IMR-90 (cell line): ENCODE results near the gene CHST1. TPM values are rescaled to one million over a fixed set of nuclear protein-coding genes. Genes with fewer than 3 reads are reported as not detected.

Experiments
- ATAC-seq: fragments of 200-7000 bp; cut with Tn5 transposase; 2 replicates; pipeline ENCODE4 v1.9.1; 2020; ENCODE audit warnings: low read depth, mild to moderate bottlenecking, moderate library complexity
- BruUV-seq: library from RNA; stranded (reverse); fragments of 400-500 nt; replicated peaks from 2 replicates; lab custom pipeline; 2021; lab: Mats Ljungman, UMichigan
- CTCF ChIA-PET: fragments of 300-600 bp; formaldehyde crosslinking; extraction: SDS; loops from one replicate; lab custom pipeline; 2021; ENCODE audit warnings: antibody characterized with exemption; lab: Yijun Ruan, JAX
- POLR2A ChIA-PET: fragments of 300-600 bp; sonication (Branson Sonifier 250); formaldehyde crosslinking; loops from one replicate; lab custom pipeline; 2022; ENCODE audit warnings: antibody characterized with exemption; ENCODE audit not compliant: unreplicated experiment; lab: Charles Lee
- DNase-seq: peaks from one replicate; pipeline ENCODE4 v3.0.0; 2013
- H2AFZ ChIP-seq: replicated peaks from 2 replicates; pipeline ENCODE3; 2013; ENCODE audit warnings: low read length, mild to moderate bottlenecking; ENCODE audit not compliant: poor library complexity
- H2AK5ac ChIP-seq: 2 replicates; pipeline ENCODE4 v1.6.1; 2013; ENCODE audit warnings: low read depth, low read length, inconsistent platforms
- H2AK9ac ChIP-seq: replicated peaks from 2 replicates; pipeline ENCODE3; 2013; ENCODE audit warnings: mild to moderate bottlenecking, low read depth, low read length, moderate library complexity; ENCODE audit not compliant: poor library complexity
- H2BK120ac ChIP-seq: 2 replicates; pipeline ENCODE4 v1.6.1; 2013; ENCODE audit warnings: low read depth, low read length, inconsistent platforms
- H2BK15ac ChIP-seq: 3 replicates; pipeline ENCODE4 v1.6.1; 2013; ENCODE audit warnings: low read depth, low read length, inconsistent platforms
- H2BK20ac ChIP-seq: 2 replicates; pipeline ENCODE4 v1.6.1; 2013; ENCODE audit warnings: low read depth, mild to moderate bottlenecking, inconsistent platforms, low read length, moderate library complexity
- H2BK5ac ChIP-seq: 2 replicates; pipeline ENCODE4 v1.6.1; 2013; ENCODE audit warnings: mild to moderate bottlenecking, low read depth, low read length, inconsistent platforms; ENCODE audit not compliant: poor library complexity, severe bottlenecking
- H3K14ac ChIP-seq: replicated peaks from 2 replicates; pipeline ENCODE4 v1.6.1; 2013; ENCODE audit warnings: low read depth, low read length, inconsistent platforms
- H3K18ac ChIP-seq: 2 replicates; pipeline ENCODE4 v1.6.1; 2013; ENCODE audit warnings: low read depth, low read length, control low read depth
- H3K23ac ChIP-seq: 2 replicates; pipeline ENCODE4 v1.6.1; 2013; ENCODE audit warnings: low read depth, low read length, inconsistent platforms
- H3K27ac ChIP-seq: 2 replicates; pipeline ENCODE4 v1.5.1; 2013; ENCODE audit warnings: mild to moderate bottlenecking, control low read depth, low read length; ENCODE audit not compliant: insufficient read depth
- H3K27me3 ChIP-seq: 2 replicates; pipeline ENCODE4 v1.6.1; 2013; ENCODE audit warnings: low read length; ENCODE audit not compliant: control insufficient read depth, insufficient read depth
- H3K36me3 ChIP-seq: 2 replicates; pipeline ENCODE4 v1.6.1; 2013; ENCODE audit warnings: low read length, mixed read lengths; ENCODE audit not compliant: control insufficient read depth, insufficient read depth
- H3K4ac ChIP-seq: 2 replicates; pipeline ENCODE4 v1.6.1; 2013; ENCODE audit warnings: low read depth, low read length, inconsistent platforms
- H3K4me1 ChIP-seq: 2 replicates; pipeline ENCODE4 v1.6.1; 2013; ENCODE audit warnings: low read length, mixed read lengths; ENCODE audit not compliant: control insufficient read depth, insufficient read depth
- H3K4me2 ChIP-seq: 2 replicates; pipeline ENCODE4 v1.6.1; 2013; ENCODE audit warnings: low read depth, mild to moderate bottlenecking, control low read depth, low read length, moderate library complexity
- H3K4me3 ChIP-seq: 2 replicates; pipeline ENCODE4 v1.5.1; 2013; ENCODE audit warnings: low read depth, mild to moderate bottlenecking, control low read depth, low read length, moderate library complexity; ENCODE audit not compliant: insufficient read depth
- H3K56ac ChIP-seq: 2 replicates; pipeline ENCODE4 v1.6.1; 2013; ENCODE audit warnings: low read length, inconsistent platforms; ENCODE audit not compliant: insufficient read depth; ENCODE audit errors: extremely low read depth
- H3K79me1 ChIP-seq, 2 experiments: 2 replicates each; pipeline ENCODE4 v1.6.1; 2013; ENCODE audit warnings: low read length in 2 of 2, inconsistent platforms in 1 of 2, low read depth in 1 of 2
- H3K9ac ChIP-seq: 2 replicates; pipeline ENCODE4 v1.6.1; 2013; ENCODE audit warnings: low read depth, low read length, control low read depth
- H3K9me1 ChIP-seq: 2 replicates; pipeline ENCODE4 v1.6.1; 2013; ENCODE audit warnings: low read length, inconsistent platforms; ENCODE audit not compliant: insufficient read depth
- H3K9me3 ChIP-seq: 2 replicates; pipeline ENCODE4 v1.6.1; 2013; ENCODE audit warnings: low read length; ENCODE audit not compliant: control insufficient read depth, insufficient read depth
- H4K20me1 ChIP-seq: 2 replicates; pipeline ENCODE4 v1.6.1; 2013; ENCODE audit warnings: low read length, inconsistent platforms; ENCODE audit not compliant: insufficient read depth
- H4K5ac ChIP-seq: 2 replicates; pipeline ENCODE4 v1.6.1; 2013; ENCODE audit warnings: mild to moderate bottlenecking, low read depth, low read length, control low read depth
- H4K8ac ChIP-seq, 2 experiments: 2 replicates each; pipeline ENCODE4 v1.6.1; 2013; ENCODE audit warnings: low read depth in 2 of 2, low read length in 2 of 2, control low read depth in 1 of 2, inconsistent platforms in 1 of 2
- H4K91ac ChIP-seq: 2 replicates; pipeline ENCODE4 v1.6.1; 2013; ENCODE audit warnings: low read depth, low read length, inconsistent platforms; ENCODE audit not compliant: insufficient read depth
- ELK1 ChIP-seq: fragments of 150-350 bp; IDR thresholded peaks from 2 replicates; pipeline ENCODE4 v1.6.1; 2016; ENCODE audit warnings: low read depth, mild to moderate bottlenecking, low read length, moderate library complexity, borderline replicate concordance
- FOS ChIP-seq: fragments of 150-350 bp; IDR thresholded peaks from 2 replicates; pipeline ENCODE4 v1.6.1; 2016; ENCODE audit warnings: low read depth, low read length
- POLR2A ChIP-seq: IDR thresholded peaks from 2 replicates; pipeline ENCODE4 v1.6.1; 2012; ENCODE audit warnings: mild to moderate bottlenecking, low read depth, low read length
- RAD21 ChIP-seq: IDR thresholded peaks from 2 replicates; pipeline ENCODE4 v1.6.1; 2012; ENCODE audit warnings: low read length, improper control_type of control experiment
- RCOR1 ChIP-seq: IDR thresholded peaks from 2 replicates; pipeline ENCODE4 v1.6.1; 2012; ENCODE audit warnings: mild to moderate bottlenecking, low read length, improper control_type of control experiment; ENCODE audit not compliant: insufficient replicate concordance
- RFX5 ChIP-seq: IDR thresholded peaks from 2 replicates; pipeline ENCODE4 v1.8.0; 2012; ENCODE audit warnings: low read depth, mild to moderate bottlenecking, low read length, moderate library complexity
- WGBS, 2 experiments: methylation state at CpG; one replicate each; pipeline versions ENCODE4 v1.1.5 to v1.1.7; 2013; ENCODE audit warnings: missing lambda C conversion rate in 2 of 2; ENCODE audit not compliant: insufficient read length in 1 of 2; ENCODE audit errors: extremely low coverage in 2 of 2; 5-methylcytosine and 5-hydroxymethylcytosine counted together
- dilution Hi-C: fragments of 300-500 bp; cut with HindIII; formaldehyde crosslinking; loops from one replicate; pipeline ENCODE4 v1.14.3; 2018; ENCODE audit warnings: low sequenced_read_pairs; ENCODE audit not compliant: unreplicated experiment
- in situ Hi-C: fragments of 300-500 bp; cut with MboI; formaldehyde crosslinking; loops from 3 replicates; pipeline ENCODE4 v1.14.3; 2019; ENCODE audit warnings: low sequenced_read_pairs, inconsistent platforms, mixed read lengths
- intact Hi-C: fragments of 100-400 bp; cut with micrococcal nuclease; formaldehyde crosslinking; loops from 2 replicates; pipeline ENCODE4 v1.10.0; 2022
- polyA plus RNA-seq, 3 experiments: library from polyadenylated mRNA; depleted of rRNA; stranded (reverse); fragments of >200 nt; gene quantifications; 2 replicates each; pipeline ENCODE4 v1.2.3, GENCODE V29; 2012; ENCODE audit warnings: low replicate concordance in 1 of 3
- total RNA-seq: library from RNA; depleted of rRNA; stranded (reverse); fragments of >200 nt; gene quantifications from 2 replicates; pipeline ENCODE4 v1.2.3, GENCODE V29; 2012

Gene CHST1
- total and polyA plus RNA-seq, 2 of the 4 experiments (the other 2 are of a cell fraction), result 0.21 TPM; not detected in 1

- TF ChIP-seq ELK1, result no peak
- no peak for TF ChIP-seq RAD21
- TF ChIP-seq FOS, result no peak
Observed at GRCh38 chr11:45665206-45665932, at the start of gene CHST1 (continued).

- Histone ChIP-seq H4K91ac (no peak overlapping the region), H3K56ac (no peak overlapping the region), H4K5ac (no peak overlapping the region), H3K23ac (no peak overlapping the region), H3K4me2 (no peak overlapping the region), H2BK120ac (no peak overlapping the region), H2BK20ac (no peak overlapping the region), H3K18ac (no peak overlapping the region), H2AK9ac (no peak overlapping the region), H3K14ac (no peak overlapping the region), H2AK5ac (no peak overlapping the region), H3K4me1 (no peaks in the 10 kb centered on the region), H3K79me1 (no peaks in the 10 kb centered on the region), H3K9me3 (no peaks in the 10 kb centered on the region), H4K20me1 (no peaks in the 10 kb centered on the region), H2BK15ac (no peak overlapping the region), H4K8ac (no peak overlapping the region), H3K9me1 (no peaks in the 10 kb centered on the region), H3K36me3 (no peaks in the 10 kb centered on the region), H3K9ac (no peak overlapping the region), H2BK5ac (no peak overlapping the region), H3K4ac (no peak overlapping the region), H3K27me3 (peaks cover 5% of the 10 kb centered on the region), H2AFZ (no peak overlapping the region), H3K27ac (no peak overlapping the region), H3K4me3 (no peak overlapping the region)
- no peak for ATAC-seq
- WGBS, 2 experiments, result no CpG with 5 or more reads among the region's 2 CpGs
- in situ Hi-C loops (no loop called here), intact Hi-C loops (no loop called here), dilution Hi-C loops (no loop called here)
- TF ChIP-seq RCOR1, result no peak
- no peak for TF ChIP-seq RFX5
- no peak for TF ChIP-seq POLR2A
- POLR2A ChIA-PET, result no interaction called here
- CTCF ChIA-PET, result no interaction called here
- no peak for DNase-seq
- BruUV-seq, result no TSS peak
Observed at GRCh38 chr11:45713573-45713972, 48.2 kb upstream of the CHST1 start.
